BJ (cell line): ENCODE results near the gene RFX2. TPM values are rescaled to one million over a fixed set of nuclear protein-coding genes. Genes with fewer than 3 reads are reported as not detected.

ENCODE experiments used
- CTCF ChIA-PET: fragments of 350-600 bp; formaldehyde crosslinking; extraction: SDS; loops from one replicate; lab custom pipeline; 2021; ENCODE audit warnings: antibody characterized with exemption, inconsistent platforms; lab: Yijun Ruan, JAX
- POLR2A ChIA-PET: fragments of 300-600 bp; sonication (Branson Sonifier 250); formaldehyde crosslinking; extraction: SDS; loops from one replicate; lab custom pipeline; 2021; ENCODE audit warnings: antibody characterized with exemption; lab: Charles Lee
- DNase-seq: peaks from one replicate; pipeline ENCODE4 v3.0.0-alpha.2; 2011; ENCODE audit warnings: low read depth
- H3K27me3 ChIP-seq: 2 replicates; pipeline ENCODE4 v1.6.0; 2011; ENCODE audit warnings: low read length; ENCODE audit not compliant: control insufficient read depth, insufficient read depth
- H3K36me3 ChIP-seq: 2 replicates; pipeline ENCODE4 v1.5.1; 2011; ENCODE audit warnings: low read length; ENCODE audit not compliant: control insufficient read depth, insufficient read depth
- H3K4me3 ChIP-seq: 2 replicates; pipeline ENCODE4 v1.5.1; 2011; ENCODE audit warnings: low read depth, mild to moderate bottlenecking, control low read depth, low read length
- CTCF ChIP-seq: IDR thresholded peaks from 2 replicates; pipeline ENCODE4 v1.5.1; 2011; ENCODE audit warnings: low read depth, mild to moderate bottlenecking, control low read depth, inconsistent platforms, low read length, moderate library complexity; ENCODE audit not compliant: insufficient read depth
- polyA plus RNA-seq: library from polyadenylated mRNA; depleted of rRNA; stranded (reverse); fragments of >200 nt; gene quantifications from 2 replicates; pipeline ENCODE4 v1.2.3, GENCODE V29; 2011

Gene RFX2
- polyA plus RNA-seq, 1 experiment = 5.7 TPM

GRCh38 chr19:6060600-6061375 lies 49.5 kb downstream of the RFX2 start:
- DNase-seq = no peak
- ChIA-PET POLR2A (no interaction called here), CTCF (interaction anchor here (0.8 to 1.2 kb wide), 2 partner anchors 12 to 65 kb away, joined by 4 to 5 read pairs; no protein-coding TSS in a partner anchor)
- H3K36me3 ChIP-seq = no peaks in the 10 kb centered on the region
- H3K27me3 ChIP-seq = no peaks in the 10 kb centered on the region
- H3K4me3 ChIP-seq = no peak overlapping the region
- no peak for TF ChIP-seq CTCF

- POLR2A ChIA-PET = no interaction called here
- H3K27me3 ChIP-seq = no peaks in the 10 kb centered on the region
Observed at GRCh38 chr19:6059988-6060599, 50.2 kb downstream of the RFX2 start.

GRCh38 chr19:6059396-6059947 lies 50.8 kb downstream of the RFX2 start:
- H3K36me3 ChIP-seq = no peaks in the 10 kb centered on the region
- H3K27me3 ChIP-seq = no peaks in the 10 kb centered on the region
- no peak overlapping the region for H3K4me3 ChIP-seq
- DNase-seq = no peak
- TF ChIP-seq CTCF = no peak
- CTCF ChIA-PET = interaction anchor here (1.2 kb wide), 1 partner anchor 66 kb away, joined by 5 read pairs; no protein-coding TSS in a partner anchor
- POLR2A ChIA-PET = no interaction called here

More at GRCh38 chr19:6059988-6060599, 50.2 kb downstream of the RFX2 start:
- CTCF ChIA-PET = interaction anchor here (0.8 to 1.2 kb wide), 2 partner anchors 11 to 65 kb away, joined by 4 to 5 read pairs; no protein-coding TSS in a partner anchor
- TF ChIP-seq CTCF = no peak
- no peak overlapping the region for H3K4me3 ChIP-seq
- no peaks in the 10 kb centered on the region for H3K36me3 ChIP-seq
- DNase-seq = no peak

GRCh38 chr19:6058518-6059201 lies 51.6 kb downstream of the RFX2 start:
- ChIA-PET POLR2A (no interaction called here), CTCF (no interaction called here)
- H3K36me3 ChIP-seq = no peaks in the 10 kb centered on the region
- H3K27me3 ChIP-seq = no peaks in the 10 kb centered on the region
- no peak overlapping the region for H3K4me3 ChIP-seq
- DNase-seq = no peak
- no peak for TF ChIP-seq CTCF
